Measurements from ENCODE around the gene C12orf56. TPM values are rescaled to one million over a fixed set of nuclear protein-coding genes. Genes with fewer than 3 reads are reported as not detected.
"Not testable (repeated sequence)": the region's sequence is repeated elsewhere in the genome, so short reads cannot be mapped to it uniquely, and the experiment has no call there.

The C12orf56 gene
- total RNA-seq, 1 donor from 2014 or later = not detected

GRCh38 chr12:64304571-64304970, 86.0 kb downstream of the C12orf56 start:
- no peak for DNase-seq (ENCODE audit: low read depth in 2 of 2)

GRCh38 chr12:64299628-64300027, 90.9 kb downstream of the C12orf56 start:
- DNase-seq (ENCODE audit: low read depth in 2 of 2) = no peak

- no peak for DNase-seq (ENCODE audit: low read depth in 2 of 2)
Measured at GRCh38 chr12:64296301-64296700, 94.3 kb downstream of the C12orf56 start.

GRCh38 chr12:64293654-64294364, 96.7 kb downstream of the C12orf56 start:
- no peak for DNase-seq (ENCODE audit: low read depth in 2 of 2)

- DNase-seq (ENCODE audit: low read depth in 2 of 2) = not testable (repeated sequence)
Measured at GRCh38 chr12:64293174-64293573, 97.4 kb downstream of the C12orf56 start.

- no peak for DNase-seq (ENCODE audit: low read depth in 2 of 2)
Measured at GRCh38 chr12:64286521-64286920, 104.0 kb downstream of the C12orf56 start.

- no peak for DNase-seq (ENCODE audit: low read depth in 2 of 2)
Measured at GRCh38 chr12:64284256-64284655, 106.3 kb downstream of the C12orf56 start.

GRCh38 chr12:64278421-64278820, 112.1 kb downstream of the C12orf56 start:
- no peak for DNase-seq (ENCODE audit: low read depth in 2 of 2)

- DNase-seq (ENCODE audit: low read depth in 2 of 2) = peak; percentile 21 to 47
Measured at GRCh38 chr12:64273527-64274403, 116.8 kb downstream of the C12orf56 start.

GRCh38 chr12:64270411-64270810, 120.1 kb downstream of the C12orf56 start:
- no peak for DNase-seq (ENCODE audit: low read depth in 2 of 2)

- no peak for DNase-seq (ENCODE audit: low read depth in 2 of 2)
Measured at GRCh38 chr12:64269161-64269560, 121.4 kb downstream of the C12orf56 start.

GRCh38 chr12:64268409-64268808, 122.1 kb downstream of the C12orf56 start:
- no peak for DNase-seq (ENCODE audit: low read depth in 2 of 2)

- no peak for DNase-seq (ENCODE audit: low read depth in 2 of 2)
Measured at GRCh38 chr12:64265839-64266238, 124.7 kb downstream of the C12orf56 start.

GRCh38 chr12:64261813-64262212, 128.7 kb downstream of the C12orf56 start:
- DNase-seq (ENCODE audit: low read depth in 2 of 2) = no peak

GRCh38 chr12:64258576-64258975, 132.0 kb downstream of the C12orf56 start:
- DNase-seq (ENCODE audit: low read depth in 2 of 2) = no peak

GRCh38 chr12:64256166-64256800, 134.3 kb downstream of the C12orf56 start:
- peak; percentile 47 to 65 for DNase-seq (ENCODE audit: low read depth in 2 of 2)

GRCh38 chr12:64255249-64255648, 135.3 kb downstream of the C12orf56 start:
- DNase-seq (ENCODE audit: low read depth in 2 of 2) = no peak

GRCh38 chr12:64253356-64253755, 137.2 kb downstream of the C12orf56 start:
- DNase-seq (ENCODE audit: low read depth in 2 of 2) = no peak

GRCh38 chr12:64252681-64253080, 137.9 kb downstream of the C12orf56 start:
- no peak for DNase-seq (ENCODE audit: low read depth in 2 of 2)

- no peak for DNase-seq (ENCODE audit: low read depth in 2 of 2)
Measured at GRCh38 chr12:64243809-64244208, 146.7 kb downstream of the C12orf56 start.

- DNase-seq (ENCODE audit: low read depth in 2 of 2) = no peak
Measured at GRCh38 chr12:64240781-64241180, 149.8 kb downstream of the C12orf56 start.

GRCh38 chr12:64237382-64237781, 153.2 kb downstream of the C12orf56 start:
- no peak for DNase-seq (ENCODE audit: low read depth in 2 of 2)

Measured in dermis microvascular lymphatic vessel endothelial cell (primary cell).